DND-41 (cell line): ENCODE measurements around the gene STK24.

ENCODE experiments used
- EZH2 ChIP-seq: IDR thresholded peaks from 3 replicates; pipeline ENCODE4 v1.6.1; 2012; ENCODE audit warnings: borderline replicate concordance, low read depth, mild to moderate bottlenecking, moderate library complexity, low read length, inconsistent platforms; ENCODE audit not compliant: severe bottlenecking
- TF ChIP-seq, protein P1 (sequence below): IDR thresholded peaks from 2 replicates; pipeline ENCODE4 v1.5.1; 2012; ENCODE audit warnings: borderline replicate concordance, low read length, moderate library complexity, mild to moderate bottlenecking; ENCODE audit not compliant: poor library complexity, severe bottlenecking; ENCODE audit errors: extremely low read depth

DNA sequence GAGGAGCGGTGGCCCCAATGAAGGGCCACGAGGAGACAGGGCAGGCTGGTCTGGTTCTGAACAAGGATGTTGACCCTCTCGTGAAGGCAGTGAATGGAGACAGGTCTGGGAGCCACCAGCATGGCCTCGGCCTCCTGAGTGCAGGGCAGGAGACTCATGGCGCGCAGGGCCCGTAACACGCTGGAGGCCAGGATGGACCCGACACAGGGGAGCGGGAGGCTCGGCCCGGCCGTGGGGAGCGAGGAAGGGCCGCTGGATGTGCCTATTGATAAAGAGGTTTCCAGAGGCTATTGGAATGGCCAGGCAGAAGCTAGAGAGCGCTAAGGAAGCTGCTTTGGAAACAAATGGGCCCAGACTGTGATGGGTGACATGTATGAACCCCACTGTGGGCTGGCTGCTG, 132.5 kb downstream of the STK24 start:
- no peak for TF ChIP-seq EZH2
- TF ChIP-seq, protein P1, sequence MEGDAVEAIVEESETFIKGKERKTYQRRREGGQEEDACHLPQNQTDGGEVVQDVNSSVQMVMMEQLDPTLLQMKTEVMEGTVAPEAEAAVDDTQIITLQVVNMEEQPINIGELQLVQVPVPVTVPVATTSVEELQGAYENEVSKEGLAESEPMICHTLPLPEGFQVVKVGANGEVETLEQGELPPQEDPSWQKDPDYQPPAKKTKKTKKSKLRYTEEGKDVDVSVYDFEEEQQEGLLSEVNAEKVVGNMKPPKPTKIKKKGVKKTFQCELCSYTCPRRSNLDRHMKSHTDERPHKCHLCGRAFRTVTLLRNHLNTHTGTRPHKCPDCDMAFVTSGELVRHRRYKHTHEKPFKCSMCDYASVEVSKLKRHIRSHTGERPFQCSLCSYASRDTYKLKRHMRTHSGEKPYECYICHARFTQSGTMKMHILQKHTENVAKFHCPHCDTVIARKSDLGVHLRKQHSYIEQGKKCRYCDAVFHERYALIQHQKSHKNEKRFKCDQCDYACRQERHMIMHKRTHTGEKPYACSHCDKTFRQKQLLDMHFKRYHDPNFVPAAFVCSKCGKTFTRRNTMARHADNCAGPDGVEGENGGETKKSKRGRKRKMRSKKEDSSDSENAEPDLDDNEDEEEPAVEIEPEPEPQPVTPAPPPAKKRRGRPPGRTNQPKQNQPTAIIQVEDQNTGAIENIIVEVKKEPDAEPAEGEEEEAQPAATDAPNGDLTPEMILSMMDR: no peak
